ENCODE data around the gene ARID5B. TPM values are rescaled to one million over a fixed set of nuclear protein-coding genes. Genes with fewer than 3 reads are reported as not detected.
A peak's percentile ranks its signal among the peaks of the same experiment; 100 is the strongest.

ARID5B gene
- total RNA-seq, 4 donors from 2014 or later: 17.7 to 54.6 (median 34.8) TPM

DNA sequence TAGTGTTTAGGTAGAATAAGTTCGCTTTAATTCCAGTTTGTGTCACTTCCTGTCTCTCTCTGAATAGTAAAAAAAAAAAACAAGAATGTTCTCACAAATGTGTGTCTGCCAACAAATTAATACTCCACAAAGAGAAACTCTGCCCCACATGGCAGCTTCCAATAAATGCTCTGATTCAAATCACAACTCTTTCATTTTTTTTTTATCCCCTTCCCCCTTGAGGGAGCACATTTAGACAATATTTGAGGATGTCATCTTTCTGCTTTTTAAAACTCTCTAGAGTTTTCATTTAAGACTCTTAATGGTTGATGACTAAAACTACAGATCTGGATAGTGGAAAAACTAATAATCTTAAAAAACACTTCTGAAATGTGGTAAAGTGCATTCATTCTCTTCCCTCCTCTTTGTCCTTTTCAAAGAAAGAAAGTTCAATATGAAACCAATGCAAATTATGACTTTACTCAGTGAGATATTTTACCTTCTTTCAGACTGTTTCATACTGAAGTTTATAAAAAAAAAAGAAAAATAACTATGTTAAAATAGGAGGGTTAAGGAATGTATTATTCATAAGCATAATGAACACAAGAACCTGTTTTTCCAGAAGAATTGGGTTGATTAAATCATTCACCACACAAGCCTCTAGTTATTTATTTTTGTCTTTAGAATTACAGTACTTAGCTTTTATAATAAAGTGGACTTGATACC, 42.3 kb downstream of the ARID5B start:
- TF ChIP-seq CTCF (IDR thresholded peaks at IDR 0.05) (peak in 2 of 5 experiments; percentile 9 to 23), POLR2AphosphoS5 (IDR thresholded peaks at IDR 0.05) (no peak)
- Histone ChIP-seq H3K27me3 (no peaks in the 10 kb centered on the region), H3K36me3 (peaks cover 0 to 6% (median 0%) of the 10 kb centered on the region in 4 donors), H3K4me1 (peaks cover 12 to 59% (median 42%) of the 10 kb centered on the region in 4 donors), H3K4me3 (no peak overlapping the region), H3K9me3 (no peaks in the 10 kb centered on the region), H3K27ac (peak overlapping the region; percentile 71 to 85 (median 82))
- in situ Hi-C loops (cut with MboI; ENCODE audit: low pct_ligation_motif_present in 1 of 4, low pct_unique_long_range_greater_than_20kb in 1 of 4, low sequenced_read_pairs in 3 of 4) (no loop called here), intact Hi-C loops (cut with DNase I; ENCODE audit: low total_unique reads) (no loop called here)
- 27 to 28% methylated on average over 1 of the region's 1 CpG for WGBS, 2 donors (ENCODE audit: low coverage in 1 of 2)
- DNase-seq: no peak

- Histone ChIP-seq H3K27ac (peak overlapping the region; percentile 71 to 85 (median 82)), H3K9me3 (no peaks in the 10 kb centered on the region), H3K4me1 (peaks cover 12 to 52% (median 41%) of the 10 kb centered on the region in 4 donors), H3K4me3 (no peak overlapping the region), H3K27me3 (no peaks in the 10 kb centered on the region), H3K36me3 (peaks cover 0 to 9% (median 0%) of the 10 kb centered on the region in 4 donors)
- WGBS, 2 donors (ENCODE audit: low coverage in 1 of 2): 38 to 42% methylated on average over 1 of the region's 1 CpG
- TF ChIP-seq POLR2A (IDR thresholded peaks at IDR 0.05) (no peak), CTCF (IDR thresholded peaks at IDR 0.05) (no peak), POLR2AphosphoS5 (IDR thresholded peaks at IDR 0.05) (no peak), EP300 (IDR thresholded peaks at IDR 0.05; ENCODE audit: low read depth) (no peak)
- in situ Hi-C loops (cut with MboI; ENCODE audit: low pct_ligation_motif_present in 1 of 4, low pct_unique_long_range_greater_than_20kb in 1 of 4, low sequenced_read_pairs in 3 of 4): no loop called here
- intact Hi-C loops (cut with DNase I; ENCODE audit: low total_unique reads): no loop called here
- no peak for DNase-seq
Measured at GRCh38 chr10:61944410-61945147, 43.1 kb downstream of the ARID5B start.

GRCh38 chr10:61949687-61950086, 48.2 kb downstream of the ARID5B start:
- TF ChIP-seq POLR2AphosphoS5 (IDR thresholded peaks at IDR 0.05) (no peak), CTCF (IDR thresholded peaks at IDR 0.05) (no peak), EP300 (IDR thresholded peaks at IDR 0.05; ENCODE audit: low read depth) (no peak), POLR2A (IDR thresholded peaks at IDR 0.05) (no peak)
- in situ Hi-C loops (cut with MboI; ENCODE audit: low pct_ligation_motif_present in 1 of 4, low pct_unique_long_range_greater_than_20kb in 1 of 4, low sequenced_read_pairs in 3 of 4): no loop called here
- Histone ChIP-seq H3K4me1 (peaks cover 3 to 40% (median 20%) of the 10 kb centered on the region in 4 donors), H3K27me3 (no peaks in the 10 kb centered on the region), H3K4me3 (no peak overlapping the region), H3K9me3 (no peaks in the 10 kb centered on the region), H3K36me3 (peaks cover 0 to 9% (median 0%) of the 10 kb centered on the region in 4 donors), H3K27ac (no peak overlapping the region)
- no peak for DNase-seq
- intact Hi-C loops (cut with DNase I; ENCODE audit: low total_unique reads): no loop called here
- 77 to 82% methylated on average over 2 of the region's 2 CpGs for WGBS, 2 donors (ENCODE audit: low coverage in 1 of 2)

DNA sequence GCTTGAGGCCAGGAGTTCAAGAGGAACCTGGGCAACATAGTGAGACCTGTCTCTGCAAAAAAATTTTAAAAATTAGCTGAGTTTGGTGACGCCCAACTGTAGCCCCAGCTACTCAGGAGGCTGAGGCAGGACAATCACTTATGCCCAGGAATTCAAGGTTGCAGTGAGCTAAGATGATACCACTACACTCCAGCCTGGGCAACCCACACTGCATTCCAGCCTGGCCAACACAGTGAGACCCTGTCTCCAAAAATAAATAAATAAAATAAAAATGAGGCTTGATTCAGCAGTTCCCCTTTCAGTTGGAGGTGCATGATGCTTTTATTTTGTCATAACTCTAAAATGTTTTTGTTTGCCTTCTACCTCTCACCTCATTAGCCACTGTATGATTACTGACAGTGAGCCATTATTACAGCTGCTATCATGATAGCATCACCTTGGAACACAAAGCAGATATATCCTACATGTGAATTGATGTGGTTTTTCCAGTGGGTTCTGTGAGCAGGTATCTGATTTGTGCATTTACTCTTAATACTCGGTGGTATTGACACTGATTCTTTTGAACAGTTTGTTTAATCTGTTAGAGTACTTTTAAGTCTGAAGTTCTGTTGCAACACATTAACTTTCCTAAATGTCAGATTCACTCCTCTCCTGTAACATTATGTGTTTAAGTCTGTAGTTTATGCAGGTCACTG, 49.1 kb downstream of the ARID5B start:
- no peak for DNase-seq
- TF ChIP-seq POLR2A (IDR thresholded peaks at IDR 0.05) (no peak), EP300 (IDR thresholded peaks at IDR 0.05; ENCODE audit: low read depth) (no peak), CTCF (IDR thresholded peaks at IDR 0.05) (no peak), POLR2AphosphoS5 (IDR thresholded peaks at IDR 0.05) (no peak)
- Histone ChIP-seq H3K27me3 (no peaks in the 10 kb centered on the region), H3K4me1 (peaks cover 0 to 30% (median 12%) of the 10 kb centered on the region in 4 donors), H3K27ac (no peak overlapping the region), H3K9me3 (no peaks in the 10 kb centered on the region), H3K36me3 (peaks cover 0 to 9% (median 0%) of the 10 kb centered on the region in 4 donors), H3K4me3 (no peak overlapping the region)
- intact Hi-C loops (cut with DNase I; ENCODE audit: low total_unique reads) (no loop called here), in situ Hi-C loops (cut with MboI; ENCODE audit: low pct_ligation_motif_present in 1 of 4, low pct_unique_long_range_greater_than_20kb in 1 of 4, low sequenced_read_pairs in 3 of 4) (no loop called here)
- 69 to 71% methylated on average over 2 of the region's 2 CpGs for WGBS, 2 donors (ENCODE audit: low coverage in 1 of 2)

Measured in transverse colon (tissue), 4 donors.